K562 (cell line): ENCODE results near the gene CTRB1.

Experiments
- ADNP ChIP-seq: fragments of 200-800 bp; sonication (Bioruptor generic); IDR thresholded peaks from 2 replicates; pipeline ENCODE4 v1.6.1; 2016; ENCODE audit warnings: missing genetic modification characterization, missing compliant biosample characterization
- CTCF ChIP-seq, 3 experiments: IDR thresholded peaks in 2 of 3; conservative IDR thresholded peaks in 1 of 3; 2 replicates each; pipeline ENCODE4 v1.5.1; 2011 to 2012; ENCODE audit warnings: low read length in 3 of 3, mild to moderate bottlenecking in 3 of 3, control low read depth in 2 of 3, improper control_type of control experiment in 1 of 3, inconsistent platforms in 1 of 3, low read depth in 1 of 3, mixed read lengths in 1 of 3, moderate library complexity in 1 of 3; ENCODE audit not compliant: insufficient read depth in 2 of 3
- MAX ChIP-seq: sonication (generic); formaldehyde crosslinking; IDR thresholded peaks from 2 replicates; pipeline ENCODE4 v1.9.0; 2022; ENCODE audit warnings: mild to moderate bottlenecking, missing genetic modification reagents

- TF ChIP-seq MAX (CRISPR knock-in tag) (no peak), ADNP (tag) (no peak), CTCF (IDR thresholded peaks at IDR 0.05 in 2 of 3, conservative IDR thresholded peaks at IDR 0.05 in 1 of 3; ENCODE audit: insufficient read depth in 2 of 3, low read depth in 1 of 3, low read length in 3 of 3) (no peak)
Observed at GRCh38 chr16:75249441-75249840, 30.7 kb downstream of the CTRB1 start.
